ENCODE measurements around the gene SLC5A10. TPM values are rescaled to one million over a fixed set of nuclear protein-coding genes. Genes with fewer than 3 reads are reported as not detected.
"Not testable (repeated sequence)": the region's sequence is repeated elsewhere in the genome, so short reads cannot be mapped to it uniquely, and the experiment has no call there.

The SLC5A10 gene
- polyA plus RNA-seq, 1 donor from 2014 or later: 0.79 TPM

- not testable (repeated sequence) for H3K27me3 Mint-ChIP-seq, H3K4me1 Mint-ChIP-seq, H3K9me3 Mint-ChIP-seq, H3K36me3 Mint-ChIP-seq, H3K27ac Mint-ChIP-seq, H3K4me3 Mint-ChIP-seq
Observed at GRCh38 chr17:19030771-19031449, 78.9 kb downstream of the SLC5A10 start.

- not testable (repeated sequence) for H3K4me3 Mint-ChIP-seq, H3K9me3 Mint-ChIP-seq, H3K36me3 Mint-ChIP-seq, H3K27ac Mint-ChIP-seq, H3K27me3 Mint-ChIP-seq, H3K4me1 Mint-ChIP-seq
Observed at GRCh38 chr17:19031729-19032128, 79.8 kb downstream of the SLC5A10 start.

- not testable (repeated sequence) for H3K36me3 Mint-ChIP-seq, H3K4me3 Mint-ChIP-seq
Observed at GRCh38 chr17:19032377-19032988, 80.5 kb downstream of the SLC5A10 start.

GRCh38 chr17:19036186-19036585 lies 84.2 kb downstream of the SLC5A10 start:
- not testable (repeated sequence) for H3K36me3 Mint-ChIP-seq, H3K4me1 Mint-ChIP-seq, H3K9me3 Mint-ChIP-seq, H3K27me3 Mint-ChIP-seq, H3K27ac Mint-ChIP-seq, H3K4me3 Mint-ChIP-seq

More at GRCh38 chr17:19032377-19032988, 80.5 kb downstream of the SLC5A10 start:
- H3K4me1 Mint-ChIP-seq, H3K9me3 Mint-ChIP-seq, H3K27me3 Mint-ChIP-seq, H3K27ac Mint-ChIP-seq: not testable (repeated sequence)

GRCh38 chr17:19037547-19037946 lies 85.6 kb downstream of the SLC5A10 start:
- H3K4me1 Mint-ChIP-seq, H3K9me3 Mint-ChIP-seq, H3K27ac Mint-ChIP-seq, H3K27me3 Mint-ChIP-seq, H3K36me3 Mint-ChIP-seq, H3K4me3 Mint-ChIP-seq: not testable (repeated sequence)

GRCh38 chr17:19038007-19038406 lies 86.0 kb downstream of the SLC5A10 start:
- not testable (repeated sequence) for H3K27me3 Mint-ChIP-seq, H3K4me1 Mint-ChIP-seq, H3K9me3 Mint-ChIP-seq, H3K4me3 Mint-ChIP-seq, H3K27ac Mint-ChIP-seq, H3K36me3 Mint-ChIP-seq

GRCh38 chr17:19038730-19039129 lies 86.8 kb downstream of the SLC5A10 start:
- not testable (repeated sequence) for H3K27ac Mint-ChIP-seq, H3K4me1 Mint-ChIP-seq, H3K36me3 Mint-ChIP-seq, H3K27me3 Mint-ChIP-seq, H3K4me3 Mint-ChIP-seq, H3K9me3 Mint-ChIP-seq

- H3K27me3 Mint-ChIP-seq, H3K4me3 Mint-ChIP-seq, H3K4me1 Mint-ChIP-seq, H3K9me3 Mint-ChIP-seq, H3K27ac Mint-ChIP-seq, H3K36me3 Mint-ChIP-seq: not testable (repeated sequence)
Observed at GRCh38 chr17:19040350-19040749, 88.4 kb downstream of the SLC5A10 start.

GRCh38 chr17:19041871-19042270 lies 89.9 kb downstream of the SLC5A10 start:
- not testable (repeated sequence) for H3K4me1 Mint-ChIP-seq, H3K4me3 Mint-ChIP-seq

GRCh38 chr17:19042369-19042768 lies 90.4 kb downstream of the SLC5A10 start:
- H3K36me3 Mint-ChIP-seq, H3K4me1 Mint-ChIP-seq, H3K4me3 Mint-ChIP-seq, H3K27ac Mint-ChIP-seq, H3K27me3 Mint-ChIP-seq, H3K9me3 Mint-ChIP-seq: not testable (repeated sequence)

More at GRCh38 chr17:19041871-19042270, 89.9 kb downstream of the SLC5A10 start:
- not testable (repeated sequence) for H3K9me3 Mint-ChIP-seq, H3K27ac Mint-ChIP-seq, H3K27me3 Mint-ChIP-seq, H3K36me3 Mint-ChIP-seq

- H3K36me3 Mint-ChIP-seq, H3K27ac Mint-ChIP-seq, H3K4me3 Mint-ChIP-seq, H3K4me1 Mint-ChIP-seq, H3K9me3 Mint-ChIP-seq, H3K27me3 Mint-ChIP-seq: not testable (repeated sequence)
Observed at GRCh38 chr17:19043032-19043431, 91.1 kb downstream of the SLC5A10 start.

- H3K36me3 Mint-ChIP-seq, H3K4me3 Mint-ChIP-seq, H3K27me3 Mint-ChIP-seq, H3K27ac Mint-ChIP-seq, H3K4me1 Mint-ChIP-seq, H3K9me3 Mint-ChIP-seq: not testable (repeated sequence)
Observed at GRCh38 chr17:19044643-19045042, 92.7 kb downstream of the SLC5A10 start.

- H3K36me3 Mint-ChIP-seq, H3K27me3 Mint-ChIP-seq, H3K27ac Mint-ChIP-seq, H3K4me1 Mint-ChIP-seq, H3K4me3 Mint-ChIP-seq, H3K9me3 Mint-ChIP-seq: not testable (repeated sequence)
Observed at GRCh38 chr17:19046782-19047375, 94.9 kb downstream of the SLC5A10 start, which contains the start of gene GRAP. Gene GRAP (minus strand): TSS chr17:19046957. CDS start chr17:19046926, 31 bp downstream.

- not testable (repeated sequence) for H3K9me3 Mint-ChIP-seq, H3K4me1 Mint-ChIP-seq, H3K27ac Mint-ChIP-seq, H3K27me3 Mint-ChIP-seq, H3K36me3 Mint-ChIP-seq, H3K4me3 Mint-ChIP-seq
Observed at GRCh38 chr17:19047510-19047909, 95.5 kb downstream of the SLC5A10 start.

- H3K4me3 Mint-ChIP-seq, H3K36me3 Mint-ChIP-seq, H3K4me1 Mint-ChIP-seq, H3K27ac Mint-ChIP-seq, H3K27me3 Mint-ChIP-seq, H3K9me3 Mint-ChIP-seq: not testable (repeated sequence)
Observed at GRCh38 chr17:19048826-19049225, 96.9 kb downstream of the SLC5A10 start.

GRCh38 chr17:19055447-19055846 lies 103.5 kb downstream of the SLC5A10 start:
- H3K4me1 Mint-ChIP-seq, H3K27me3 Mint-ChIP-seq, H3K36me3 Mint-ChIP-seq, H3K27ac Mint-ChIP-seq, H3K9me3 Mint-ChIP-seq, H3K4me3 Mint-ChIP-seq: not testable (repeated sequence)
